K562 (cell line): ENCODE results near the gene FUZ. TPM values are rescaled to one million over a fixed set of nuclear protein-coding genes. Genes with fewer than 3 reads are reported as not detected.

Source experiments
- CBFA2T2 ChIP-seq: fragments of 450-650 bp; conservative IDR thresholded peaks from 2 replicates; pipeline ENCODE4 v1.6.1; 2017; ENCODE audit warnings: mild to moderate bottlenecking
- EHMT2 ChIP-seq: fragments of 450-650 bp; IDR thresholded peaks from 2 replicates; pipeline ENCODE4 v1.6.1; 2018; ENCODE audit warnings: antibody characterized with exemption
- MAZ ChIP-seq, 2 experiments: fragments of 450-650 bp in 1 of 2; sonication (generic) in 1 of 2; formaldehyde crosslinking; IDR thresholded peaks in 1 of 2; conservative IDR thresholded peaks in 1 of 2; 2 replicates each; pipeline versions ENCODE4 v1.4.0 to v1.5.0; 2020; ENCODE audit warnings: mild to moderate bottlenecking in 1 of 2, missing genetic modification reagents in 1 of 2
- MCM7 ChIP-seq, 2 experiments: fragments of 450-650 bp; IDR thresholded peaks; 2 replicates each; pipeline ENCODE4 v1.6.1; 2016 to 2018
- MTA3 ChIP-seq: fragments of 450-650 bp; formaldehyde crosslinking; IDR thresholded peaks from 2 replicates; pipeline ENCODE4 v1.6.1; 2017; ENCODE audit warnings: mild to moderate bottlenecking, borderline replicate concordance
- NFXL1 ChIP-seq: fragments of 450-650 bp; formaldehyde crosslinking; IDR thresholded peaks from 2 replicates; pipeline ENCODE4 v1.4.0; 2021; ENCODE audit warnings: mild to moderate bottlenecking
- RBFOX2 ChIP-seq: fragments of 200-400 bp; formaldehyde crosslinking; IDR thresholded peaks from 2 replicates; pipeline ENCODE4 v1.6.1; 2017; ENCODE audit warnings: low read depth, mild to moderate bottlenecking, low read length, moderate library complexity
- SPI1 ChIP-seq: IDR thresholded peaks from 2 replicates; pipeline ENCODE4 v1.6.1; 2011; ENCODE audit warnings: low read depth, low read length, control low read depth, borderline replicate concordance
- TCFL5 ChIP-seq: fragments of 250-450 bp; sonication (Bioruptor Pico); conservative IDR thresholded peaks from 2 replicates; pipeline ENCODE4 v1.6.1; 2021; ENCODE audit warnings: mild to moderate bottlenecking, moderate library complexity, matching md5 sums
- USF1 ChIP-seq: sonication (generic); formaldehyde crosslinking; IDR thresholded peaks from 2 replicates; pipeline ENCODE4 v1.9.0; 2022; ENCODE audit warnings: mild to moderate bottlenecking, missing genetic modification reagents
- ZNF217 ChIP-seq: sonication (generic); formaldehyde crosslinking; IDR thresholded peaks from 2 replicates; pipeline ENCODE4 v1.8.0; 2022; ENCODE audit warnings: mild to moderate bottlenecking, missing genetic modification reagents
- ZNF407 ChIP-seq: fragments of 450-650 bp; IDR thresholded peaks from 2 replicates; pipeline ENCODE4 v1.6.1; 2016; ENCODE audit warnings: low read depth
- polyA plus RNA-seq, 8 experiments: library from polyadenylated mRNA; depleted of rRNA in 4 of 8; stranded (reverse) in 5 of 8; unstranded in 3 of 8; fragments of >200 nt; fragmentation: Nextera tagmentation in 2 of 8; fragmentation: Illumina TruSeq in 1 of 8; extraction: Ambion mirVana in 2 of 8; extraction: Trizol in 1 of 8; gene quantifications; 2 replicates each; pipeline versions ENCODE4 v1.2.1 to v1.2.3, GENCODE V29; 2011 to 2014; ENCODE audit warnings: inconsistent platforms in 1 of 8, missing spikeins in 1 of 8
- total RNA-seq, 7 experiments: library from RNA; depleted of rRNA in 6 of 7; stranded (reverse); fragments of >200 nt in 6 of 7; fragmentation: Illumina TruSeq in 2 of 7; extraction: Trizol in 2 of 7; gene quantifications; 2 replicates each; pipeline versions ENCODE4 v1.2.1 to v1.2.3, GENCODE V29; 2011 to 2021; ENCODE audit warnings: low replicate concordance in 1 of 7

Gene FUZ
- total and polyA plus RNA-seq, 9 of the 15 experiments (the other 6 are each of a cell fraction or from before 2014, with no cell fraction given): 0.17 to 7.6 (median 3.6) TPM; not detected in 1

GRCh38 chr19:49770529-49770928 lies 42.6 kb downstream of the FUZ start (continued):
- TF ChIP-seq TCFL5: no peak
- TF ChIP-seq USF1 (CRISPR knock-in tag): peak; percentile 28; the same call in 1 of the 2 replicates
- peak; percentile 38; the same call in 1 of the 2 replicates for TF ChIP-seq CBFA2T2
- no peak for TF ChIP-seq ZNF407
- TF ChIP-seq MTA3: no peak
- no peak for TF ChIP-seq EHMT2
- no peak for TF ChIP-seq MCM7 (IDR thresholded peaks at IDR 0.05)
- no peak for TF ChIP-seq NFXL1 (CRISPR knock-in tag)
- no peak for TF ChIP-seq SPI1
- no peak for TF ChIP-seq ZNF217
- no peak for TF ChIP-seq MAZ (CRISPR knock-in tag; conservative IDR thresholded peaks at IDR 0.05 in 1 of 2, IDR thresholded peaks at IDR 0.05 in 1 of 2)
- TF ChIP-seq RBFOX2: no peak
